Measurements from ENCODE around the gene OR51B2.

Gene OR51B2

DNA sequence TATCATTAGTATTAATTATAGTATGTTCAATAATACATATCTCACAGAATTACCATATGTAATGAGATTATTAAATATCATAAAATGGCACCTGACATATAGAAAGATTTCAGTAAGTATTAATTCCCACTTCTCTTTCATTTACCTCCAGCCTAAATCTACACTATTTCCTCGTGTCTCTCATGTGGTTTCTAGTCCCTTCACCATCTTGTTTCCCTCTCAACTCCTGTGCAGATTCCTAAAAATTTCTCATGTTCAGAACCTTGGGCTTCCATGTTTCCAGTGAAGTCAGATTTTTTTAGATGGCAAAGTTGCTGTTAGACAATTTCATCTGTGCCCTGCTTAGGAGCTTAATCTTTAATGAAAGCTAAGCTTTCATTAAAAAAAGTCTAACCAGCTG is 40.2 kb downstream of the OR51B2 start:
- no peak for DNase-seq (ENCODE audit: low spot score)

DNA sequence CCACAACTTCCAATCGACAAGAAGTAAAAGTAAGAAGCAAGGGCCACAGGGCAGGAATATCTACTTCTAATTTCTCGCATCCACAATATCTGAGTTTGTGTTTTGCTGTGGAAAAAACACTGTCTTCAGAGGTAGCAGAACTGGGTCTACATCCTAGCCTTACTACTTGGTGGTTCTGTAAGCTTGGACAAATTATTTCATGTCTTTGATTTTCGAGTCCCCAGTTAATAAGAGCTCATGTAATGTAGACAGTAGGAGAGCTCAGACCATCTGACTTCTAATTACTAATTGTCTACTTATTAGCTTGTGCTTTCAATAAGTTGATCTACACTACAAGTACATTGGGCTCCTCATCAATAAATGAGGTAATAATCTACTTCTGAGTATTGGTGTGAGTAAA is 41.0 kb downstream of the OR51B2 start:
- DNase-seq (ENCODE audit: low spot score) = no peak

DNA sequence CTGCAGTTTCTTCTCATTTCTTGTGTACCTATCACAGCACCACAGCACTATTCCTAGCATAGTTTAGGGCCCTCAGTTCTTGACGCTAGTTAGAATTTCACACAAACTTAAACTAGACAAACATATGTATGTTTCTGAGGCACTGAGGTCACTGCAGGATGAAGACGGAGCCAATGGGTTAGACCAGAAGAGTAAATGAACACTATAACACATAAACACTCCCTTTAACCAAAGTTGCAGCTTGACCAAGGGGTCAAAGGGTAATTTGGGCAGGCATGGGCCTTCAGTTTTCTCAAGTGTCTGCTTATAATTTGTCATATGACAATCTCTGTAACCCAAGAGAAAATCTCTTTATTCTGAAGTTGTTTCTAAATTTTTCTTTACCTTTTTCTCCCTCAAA is 41.5 kb downstream of the OR51B2 start:
- no peak for DNase-seq (ENCODE audit: low spot score)

DNA sequence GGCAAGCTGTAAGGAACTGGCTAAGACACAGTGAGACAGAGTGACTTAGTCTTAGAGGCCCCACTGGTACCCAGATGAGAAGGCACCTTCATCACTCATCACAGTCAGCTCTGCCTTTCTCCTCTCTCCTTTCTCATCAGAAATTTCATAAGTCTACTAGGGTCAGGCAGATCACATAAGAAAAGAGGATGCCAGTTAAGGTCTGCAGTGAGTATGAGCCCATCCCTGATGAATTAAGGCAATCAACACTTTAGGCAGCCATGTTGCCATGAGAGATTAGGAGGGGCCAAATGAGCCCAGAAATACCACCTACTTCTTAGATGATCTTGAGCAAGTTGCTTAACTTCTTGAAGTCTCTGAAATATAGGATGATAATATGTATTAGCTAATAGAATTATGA is 42.5 kb downstream of the OR51B2 start:
- no peak for DNase-seq (ENCODE audit: low spot score)

DNA sequence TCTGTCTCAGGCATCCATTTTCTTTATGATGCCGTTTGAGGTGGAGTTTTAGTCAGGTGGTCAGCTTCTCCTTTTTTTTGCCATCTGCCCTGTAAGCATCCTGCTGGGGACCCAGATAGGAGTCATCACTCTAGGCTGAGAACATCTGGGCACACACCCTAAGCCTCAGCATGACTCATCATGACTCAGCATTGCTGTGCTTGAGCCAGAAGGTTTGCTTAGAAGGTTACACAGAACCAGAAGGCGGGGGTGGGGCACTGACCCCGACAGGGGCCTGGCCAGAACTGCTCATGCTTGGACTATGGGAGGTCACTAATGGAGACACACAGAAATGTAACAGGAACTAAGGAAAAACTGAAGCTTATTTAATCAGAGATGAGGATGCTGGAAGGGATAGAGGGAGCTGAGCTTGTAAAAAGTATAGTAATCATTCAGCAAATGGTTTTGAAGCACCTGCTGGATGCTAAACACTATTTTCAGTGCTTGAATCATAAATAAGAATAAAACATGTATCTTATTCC is 43.5 kb downstream of the OR51B2 start:
- peak; percentile 50 for DNase-seq (ENCODE audit: low spot score)

DNA sequence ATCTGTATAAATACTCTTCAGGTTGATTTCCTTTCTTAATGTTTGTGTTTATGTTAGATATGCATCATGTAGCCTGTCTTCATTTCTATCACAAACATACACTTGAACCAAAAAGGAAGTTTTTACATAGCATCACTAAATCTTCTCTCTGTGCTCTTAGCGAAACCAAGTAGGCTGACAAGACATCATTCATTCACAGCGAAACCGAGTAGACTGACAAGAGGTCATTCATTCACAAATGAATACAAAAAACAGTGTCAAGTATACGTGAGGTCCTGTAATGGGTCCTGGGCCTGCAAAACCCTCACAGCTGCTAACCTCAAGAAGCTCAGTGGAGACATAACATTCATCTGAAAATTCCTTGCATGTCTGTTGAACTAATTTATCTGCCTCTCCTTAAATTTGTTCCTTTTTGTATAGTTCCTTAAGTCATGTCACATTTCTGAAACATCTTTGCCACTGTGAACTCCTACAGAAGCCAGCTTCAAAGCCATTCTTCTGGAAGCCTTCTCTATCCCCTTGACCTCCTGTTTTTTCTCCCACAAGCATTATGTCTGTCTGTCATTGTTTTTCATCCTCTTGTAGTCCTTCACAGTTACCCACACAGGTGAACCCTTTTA is 44.5 kb downstream of the OR51B2 start:
- DNase-seq (ENCODE audit: low spot score) = no peak

DNA sequence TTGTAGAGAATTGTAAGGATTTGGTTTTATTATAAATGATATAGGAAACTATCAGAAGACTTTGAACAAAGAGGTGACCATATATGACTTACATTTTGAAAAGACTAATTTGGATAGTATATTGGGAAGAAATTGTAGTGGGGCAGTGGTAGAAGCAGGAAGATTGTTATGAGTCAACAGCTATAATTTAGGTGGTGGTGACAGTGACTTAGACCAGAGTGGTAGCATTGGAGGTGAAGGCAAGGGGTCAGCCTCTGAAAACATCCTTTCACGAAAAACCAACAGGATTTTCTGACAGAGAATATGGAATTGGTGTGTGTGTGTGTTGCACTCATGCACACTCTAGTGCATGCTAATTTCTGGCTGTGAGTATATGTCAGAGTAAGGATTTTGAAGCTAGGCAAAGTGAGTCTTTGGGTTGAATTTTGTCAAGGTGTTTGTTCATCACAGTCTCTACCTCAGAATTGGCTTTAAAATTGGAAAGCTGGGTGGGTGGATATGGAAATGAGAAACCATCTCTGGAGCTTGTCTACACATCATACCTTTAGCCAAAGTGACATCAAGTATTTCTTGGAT is 46.2 kb downstream of the OR51B2 start:
- no peak for DNase-seq (ENCODE audit: low spot score)

DNA sequence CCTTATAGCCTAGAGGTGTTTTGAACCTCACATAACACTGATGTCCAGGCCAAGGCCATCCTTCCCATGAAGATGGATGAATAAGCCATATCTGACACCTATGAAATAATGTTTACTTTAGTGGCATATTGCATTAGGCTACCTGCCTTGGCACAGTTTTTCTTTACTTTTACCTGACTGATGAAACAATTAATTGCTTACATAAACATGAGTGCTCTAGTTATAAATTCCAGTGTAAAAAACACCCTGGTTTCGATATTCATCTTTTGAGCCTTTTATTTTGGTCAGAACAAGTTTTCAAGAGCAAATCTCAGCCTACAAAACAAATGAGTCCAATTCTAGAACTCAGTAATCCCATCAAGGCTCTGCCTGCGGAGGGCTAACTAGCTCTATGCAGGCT is 47.4 kb downstream of the OR51B2 start:
- no peak for DNase-seq (ENCODE audit: low spot score)

DNA sequence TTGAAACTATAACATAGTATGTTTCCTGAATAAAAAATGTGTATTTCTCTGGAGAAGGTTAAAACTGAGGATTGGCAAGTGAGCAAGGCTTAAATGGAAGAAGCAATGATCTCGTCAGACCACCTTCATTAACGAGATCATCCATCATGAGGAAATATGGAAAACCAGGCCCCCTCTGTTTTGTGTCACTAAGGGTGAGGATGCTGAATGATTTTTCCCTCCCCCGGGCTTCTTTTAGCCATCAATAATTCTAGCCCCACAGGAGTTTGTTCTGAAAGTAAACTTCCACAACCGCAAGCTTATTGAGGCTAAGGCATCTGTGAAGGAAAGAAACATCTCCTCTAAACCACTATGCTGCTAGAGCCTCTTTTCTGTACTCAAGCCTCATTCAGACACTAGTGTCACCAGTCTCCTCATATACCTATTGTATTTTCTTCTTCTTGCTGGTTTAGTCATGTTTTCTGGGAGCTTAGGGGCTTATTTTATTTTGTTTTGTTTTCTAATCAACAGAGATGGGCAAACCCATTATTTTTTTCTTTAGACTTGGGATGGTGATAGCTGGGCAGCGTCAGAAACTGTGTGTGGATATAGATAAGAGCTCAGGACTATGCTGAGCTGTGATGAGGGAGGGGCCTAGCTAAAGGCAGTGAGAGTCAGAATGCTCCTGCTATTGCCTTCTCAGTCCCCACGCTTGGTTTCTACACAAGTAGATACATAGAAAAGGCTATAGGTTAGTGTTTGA is 48.6 kb downstream of the OR51B2 start:
- no peak for DNase-seq (ENCODE audit: low spot score)

DNA sequence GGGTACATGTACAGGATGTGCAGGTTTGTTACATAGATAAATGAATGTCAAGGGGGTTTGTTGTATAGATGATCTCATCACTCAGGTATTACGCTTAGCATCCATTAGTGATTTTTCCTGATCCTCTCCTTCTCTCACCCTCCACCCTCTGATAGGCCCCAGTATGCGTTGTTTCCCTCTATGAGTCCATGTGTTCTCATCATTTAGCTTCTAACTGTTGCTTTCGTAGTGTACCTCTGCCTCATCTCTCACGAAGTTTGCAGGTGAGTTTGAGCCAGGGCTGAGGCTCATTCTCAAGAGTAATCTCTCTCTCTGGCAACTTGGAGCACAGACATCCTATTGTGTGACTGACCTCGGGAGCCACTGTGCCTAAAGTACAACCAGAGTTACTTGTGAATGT is 49.7 kb downstream of the OR51B2 start:
- DNase-seq (ENCODE audit: low spot score) = no peak

Measured in COLO829 (cell line).